ENCODE data around the gene FAM204A.

The FAM204A gene

GRCh38 chr10:118333871-118334270, 8.3 kb downstream of the FAM204A start:
- DNase-seq (ENCODE audit: low spot score), result no peak
- Histone ChIP-seq H3K4me1 (ENCODE audit: control insufficient read depth in 2 of 2, insufficient read depth in 1 of 2, low read depth in 1 of 2, low read length in 2 of 2) (no peaks in the 10 kb centered on the region), H3K36me3 (replicated peaks in 1 of 2; ENCODE audit: control insufficient read depth in 2 of 2, insufficient read depth in 2 of 2, low read length in 2 of 2) (peaks cover 23 to 92% of the 10 kb centered on the region in 2 donors), H3K9ac (ENCODE audit: low read depth, low read length, poor library complexity) (no peak overlapping the region), H2BK12ac (ENCODE audit: low read length) (no peak overlapping the region), H3K23ac (ENCODE audit: low read depth, low read length, poor library complexity) (no peak overlapping the region), H2AFZ (ENCODE audit: low read length) (no peak overlapping the region), H3K27ac (replicated peaks; ENCODE audit: low read length) (no peak overlapping the region), H3K4ac (ENCODE audit: low read length) (no peak overlapping the region), H3K27me3 (ENCODE audit: control insufficient read depth in 3 of 3, insufficient read depth in 3 of 3, low read depth in 1 of 3, low read length in 3 of 3) (no peaks in the 10 kb centered on the region), H3K18ac (ENCODE audit: low read length) (no peak overlapping the region), H3K9me3 (replicated peaks in 1 of 2; ENCODE audit: control insufficient read depth in 2 of 2, insufficient read depth in 1 of 2, low read depth in 1 of 2, low read length in 2 of 2) (no peaks in the 10 kb centered on the region), H4K8ac (ENCODE audit: low read depth, low read length) (no peak overlapping the region), H2AK5ac (ENCODE audit: low read depth, low read length) (no peak overlapping the region), H3K79me1 (ENCODE audit: low read depth, low read length) (no peaks in the 10 kb centered on the region), H3K4me3 (ENCODE audit: low read length in 2 of 2) (no peak overlapping the region), H3K4me2 (ENCODE audit: insufficient read depth, low read length, poor library complexity, severe bottlenecking) (no peak overlapping the region), H2BK120ac (ENCODE audit: low read depth, low read length) (no peak overlapping the region), H4K91ac (ENCODE audit: low read depth, low read length, poor library complexity) (no peak overlapping the region), H2BK15ac (ENCODE audit: low read length) (no peak overlapping the region), H2BK5ac (ENCODE audit: low read length) (no peak overlapping the region), H3K14ac (ENCODE audit: low read length) (no peak overlapping the region)
- 100% methylated on average over 1 of the region's 3 CpGs for WGBS, 2 donors (ENCODE audit: extremely low coverage in 2 of 2, insufficient read length in 2 of 2, insufficient replicate concordance in 1 of 2)

DNA sequence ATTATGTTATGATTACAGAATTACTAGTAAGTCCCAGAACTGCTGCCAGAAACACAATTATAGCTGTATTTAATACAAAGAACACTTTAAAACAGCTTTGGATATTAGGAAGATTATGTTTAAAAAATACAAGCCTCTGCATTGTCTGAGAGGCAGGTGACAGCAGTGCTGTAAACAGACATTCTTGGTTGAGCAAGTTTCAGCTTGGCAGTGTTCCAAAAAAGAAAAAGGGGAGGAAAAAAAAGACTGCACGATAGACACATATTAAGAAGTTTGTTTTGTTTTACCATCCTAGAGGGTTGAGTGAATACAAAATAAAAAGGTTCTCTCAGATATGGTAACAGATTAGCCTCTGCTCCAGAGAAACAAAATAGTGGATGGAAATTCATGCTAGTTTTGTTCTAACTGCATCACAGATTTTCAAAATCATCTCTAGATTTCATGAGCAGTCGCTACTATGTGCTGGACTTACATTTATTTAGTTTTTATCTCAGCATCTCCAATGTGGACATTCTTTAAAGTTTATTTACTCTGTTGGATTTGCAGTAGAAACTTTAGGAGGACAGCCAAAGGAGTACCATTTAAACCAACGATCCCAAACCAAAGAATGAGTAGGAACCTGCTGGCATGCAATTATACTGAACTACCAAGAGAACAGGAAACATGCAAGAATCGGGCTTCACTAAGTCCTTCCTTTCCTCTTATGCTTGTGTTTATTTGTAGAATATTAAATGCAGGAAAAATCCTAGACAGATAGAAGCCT, 9.0 kb downstream of the FAM204A start:
- no peak overlapping the region for H2BK15ac ChIP-seq (ENCODE audit: low read length)
- no peak for DNase-seq (ENCODE audit: low spot score)
- no peaks in the 10 kb centered on the region for H3K9me3 ChIP-seq (replicated peaks in 1 of 2; ENCODE audit: control insufficient read depth in 2 of 2, insufficient read depth in 1 of 2, low read depth in 1 of 2, low read length in 2 of 2)
- no peak overlapping the region for H4K91ac ChIP-seq (ENCODE audit: low read depth, low read length, poor library complexity)
- no peaks in the 10 kb centered on the region for H3K79me1 ChIP-seq (ENCODE audit: low read depth, low read length)
- no peak overlapping the region for H3K4me2 ChIP-seq (ENCODE audit: insufficient read depth, low read length, poor library complexity, severe bottlenecking)
- no peak overlapping the region for H3K14ac ChIP-seq (ENCODE audit: low read length)
- H3K27ac ChIP-seq (replicated peaks; ENCODE audit: low read length), result no peak overlapping the region
- no peaks in the 10 kb centered on the region for H3K4me1 ChIP-seq (ENCODE audit: control insufficient read depth in 2 of 2, insufficient read depth in 1 of 2, low read depth in 1 of 2, low read length in 2 of 2)
- no peak overlapping the region for H3K18ac ChIP-seq (ENCODE audit: low read length)
- WGBS, 2 donors (ENCODE audit: extremely low coverage in 2 of 2, insufficient read length in 2 of 2, insufficient replicate concordance in 1 of 2), result no CpG with 5 or more reads among the region's 4 CpGs
- no peak overlapping the region for H4K8ac ChIP-seq (ENCODE audit: low read depth, low read length)
- H3K4ac ChIP-seq (ENCODE audit: low read length), result no peak overlapping the region
- no peak overlapping the region for H2BK12ac ChIP-seq (ENCODE audit: low read length)
- no peak overlapping the region for H2BK120ac ChIP-seq (ENCODE audit: low read depth, low read length)
- H2AFZ ChIP-seq (ENCODE audit: low read length), result no peak overlapping the region
- H3K9ac ChIP-seq (ENCODE audit: low read depth, low read length, poor library complexity), result no peak overlapping the region
- no peak overlapping the region for H2BK5ac ChIP-seq (ENCODE audit: low read length)
- peaks cover 21 to 92% of the 10 kb centered on the region in 2 donors for H3K36me3 ChIP-seq (replicated peaks in 1 of 2; ENCODE audit: control insufficient read depth in 2 of 2, insufficient read depth in 2 of 2, low read length in 2 of 2)
- H3K4me3 ChIP-seq (ENCODE audit: low read length in 2 of 2), result no peak overlapping the region
- no peaks in the 10 kb centered on the region for H3K27me3 ChIP-seq (ENCODE audit: control insufficient read depth in 3 of 3, insufficient read depth in 3 of 3, low read depth in 1 of 3, low read length in 3 of 3)
- no peak overlapping the region for H2AK5ac ChIP-seq (ENCODE audit: low read depth, low read length)
- H3K23ac ChIP-seq (ENCODE audit: low read depth, low read length, poor library complexity), result no peak overlapping the region

DNA sequence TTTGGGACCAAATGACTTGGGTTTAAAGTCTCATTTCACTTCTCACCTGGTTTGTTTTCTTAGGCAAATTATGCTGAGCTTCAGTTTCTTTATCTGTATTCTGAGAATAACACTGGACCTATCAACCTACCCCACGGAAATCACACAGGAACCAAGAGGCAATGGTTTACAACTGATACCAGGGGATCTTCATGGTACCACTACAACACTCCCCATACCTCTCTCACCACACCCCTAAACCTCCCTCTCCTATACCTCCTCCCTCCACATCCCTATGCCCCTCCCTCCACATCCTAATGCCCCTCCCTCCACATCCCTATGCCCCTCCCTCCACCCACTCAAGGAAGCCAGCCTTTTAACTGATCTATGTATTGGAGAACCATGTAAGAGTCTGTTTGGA, 9.9 kb downstream of the FAM204A start:
- no peak overlapping the region for H4K8ac ChIP-seq (ENCODE audit: low read depth, low read length)
- no peak overlapping the region for H2BK120ac ChIP-seq (ENCODE audit: low read depth, low read length)
- H4K91ac ChIP-seq (ENCODE audit: low read depth, low read length, poor library complexity), result no peak overlapping the region
- H3K4me3 ChIP-seq (ENCODE audit: low read length in 2 of 2), result no peak overlapping the region
- no peaks in the 10 kb centered on the region for H3K27me3 ChIP-seq (ENCODE audit: control insufficient read depth in 3 of 3, insufficient read depth in 3 of 3, low read depth in 1 of 3, low read length in 3 of 3)
- no CpG with 5 or more reads among the region's 1 CpG for WGBS, 2 donors (ENCODE audit: extremely low coverage in 2 of 2, insufficient read length in 2 of 2, insufficient replicate concordance in 1 of 2)
- no peaks in the 10 kb centered on the region for H3K4me1 ChIP-seq (ENCODE audit: control insufficient read depth in 2 of 2, insufficient read depth in 1 of 2, low read depth in 1 of 2, low read length in 2 of 2)
- H3K23ac ChIP-seq (ENCODE audit: low read depth, low read length, poor library complexity), result no peak overlapping the region
- H3K4ac ChIP-seq (ENCODE audit: low read length), result no peak overlapping the region
- no peaks in the 10 kb centered on the region for H3K9me3 ChIP-seq (replicated peaks in 1 of 2; ENCODE audit: control insufficient read depth in 2 of 2, insufficient read depth in 1 of 2, low read depth in 1 of 2, low read length in 2 of 2)
- no peak overlapping the region for H3K18ac ChIP-seq (ENCODE audit: low read length)
- H3K4me2 ChIP-seq (ENCODE audit: insufficient read depth, low read length, poor library complexity, severe bottlenecking), result no peak overlapping the region
- no peak overlapping the region for H2BK5ac ChIP-seq (ENCODE audit: low read length)
- DNase-seq (ENCODE audit: low spot score), result no peak
- H3K36me3 ChIP-seq (replicated peaks in 1 of 2; ENCODE audit: control insufficient read depth in 2 of 2, insufficient read depth in 2 of 2, low read length in 2 of 2), result peaks cover 25 to 94% of the 10 kb centered on the region in 2 donors
- no peak overlapping the region for H3K9ac ChIP-seq (ENCODE audit: low read depth, low read length, poor library complexity)
- H3K27ac ChIP-seq (replicated peaks; ENCODE audit: low read length), result no peak overlapping the region
- no peaks in the 10 kb centered on the region for H3K79me1 ChIP-seq (ENCODE audit: low read depth, low read length)
- H2BK15ac ChIP-seq (ENCODE audit: low read length), result no peak overlapping the region
- H2AK5ac ChIP-seq (ENCODE audit: low read depth, low read length), result no peak overlapping the region
- H2AFZ ChIP-seq (ENCODE audit: low read length), result no peak overlapping the region
- H2BK12ac ChIP-seq (ENCODE audit: low read length), result no peak overlapping the region
- H3K14ac ChIP-seq (ENCODE audit: low read length), result no peak overlapping the region

- no peaks in the 10 kb centered on the region for H3K27me3 ChIP-seq (ENCODE audit: control insufficient read depth in 3 of 3, insufficient read depth in 3 of 3, low read depth in 1 of 3, low read length in 3 of 3)
- no peak overlapping the region for H3K14ac ChIP-seq (ENCODE audit: low read length)
- WGBS, 2 donors (ENCODE audit: extremely low coverage in 2 of 2, insufficient read length in 2 of 2, insufficient replicate concordance in 1 of 2), result no CpG with 5 or more reads among the region's 2 CpGs
- no peak overlapping the region for H3K4me2 ChIP-seq (ENCODE audit: insufficient read depth, low read length, poor library complexity, severe bottlenecking)
- no peak overlapping the region for H3K18ac ChIP-seq (ENCODE audit: low read length)
- H2BK5ac ChIP-seq (ENCODE audit: low read length), result no peak overlapping the region
- no peaks in the 10 kb centered on the region for H3K4me1 ChIP-seq (ENCODE audit: control insufficient read depth in 2 of 2, insufficient read depth in 1 of 2, low read depth in 1 of 2, low read length in 2 of 2)
- H3K9me3 ChIP-seq (replicated peaks in 1 of 2; ENCODE audit: control insufficient read depth in 2 of 2, insufficient read depth in 1 of 2, low read depth in 1 of 2, low read length in 2 of 2), result no peaks in the 10 kb centered on the region
- H2BK12ac ChIP-seq (ENCODE audit: low read length), result no peak overlapping the region
- H3K36me3 ChIP-seq (replicated peaks in 1 of 2; ENCODE audit: control insufficient read depth in 2 of 2, insufficient read depth in 2 of 2, low read length in 2 of 2), result peaks cover 24 to 94% of the 10 kb centered on the region in 2 donors
- H3K4me3 ChIP-seq (ENCODE audit: low read length in 2 of 2), result no peak overlapping the region
- H3K9ac ChIP-seq (ENCODE audit: low read depth, low read length, poor library complexity), result no peak overlapping the region
- H4K91ac ChIP-seq (ENCODE audit: low read depth, low read length, poor library complexity), result no peak overlapping the region
- no peak overlapping the region for H2AK5ac ChIP-seq (ENCODE audit: low read depth, low read length)
- no peak overlapping the region for H3K23ac ChIP-seq (ENCODE audit: low read depth, low read length, poor library complexity)
- no peak overlapping the region for H2BK15ac ChIP-seq (ENCODE audit: low read length)
- no peak overlapping the region for H3K4ac ChIP-seq (ENCODE audit: low read length)
- H3K27ac ChIP-seq (replicated peaks; ENCODE audit: low read length), result no peak overlapping the region
- no peaks in the 10 kb centered on the region for H3K79me1 ChIP-seq (ENCODE audit: low read depth, low read length)
- no peak overlapping the region for H4K8ac ChIP-seq (ENCODE audit: low read depth, low read length)
- no peak overlapping the region for H2BK120ac ChIP-seq (ENCODE audit: low read depth, low read length)
- H2AFZ ChIP-seq (ENCODE audit: low read length), result no peak overlapping the region
- no peak for DNase-seq (ENCODE audit: low spot score)
Measured at GRCh38 chr10:118330295-118331076, 11.6 kb downstream of the FAM204A start.

Data from neuronal stem cell (in vitro differentiated cells).